ENCODE measurements around the gene PRPF31.

The PRPF31 gene

DNA sequence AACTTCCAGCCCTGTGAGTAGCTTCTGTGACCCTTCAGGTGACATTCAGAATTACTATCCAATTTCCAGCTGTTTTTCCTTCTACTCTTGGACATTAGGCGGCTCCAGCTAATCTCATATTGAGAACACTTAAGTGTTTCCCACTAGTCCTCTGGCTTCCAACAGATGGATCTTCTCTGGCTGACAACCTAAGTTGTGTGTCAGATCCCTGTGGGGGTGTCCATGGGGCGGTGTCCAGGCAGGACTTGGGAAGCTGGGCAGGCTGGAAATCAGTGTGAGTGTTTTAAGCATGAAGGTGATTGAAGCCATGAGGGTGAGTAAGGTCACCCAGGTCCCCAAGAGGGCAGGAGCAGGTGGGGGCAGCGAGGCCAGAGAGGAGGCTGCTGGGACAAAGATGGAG is 32.1 kb downstream of the PRPF31 start:
- DNase-seq (ENCODE audit: low read depth, low spot score) = no peak
- H3K9me3 ChIP-seq (ENCODE audit: insufficient read depth, low read length) = no peaks in the 10 kb centered on the region
- H3K27me3 ChIP-seq (ENCODE audit: insufficient read depth, insufficient read length) = no peaks in the 10 kb centered on the region
- H3K36me3 ChIP-seq (ENCODE audit: insufficient read depth, insufficient read length, low read length) = peaks cover 90% of the 10 kb centered on the region
- no peak overlapping the region for H3K4me3 ChIP-seq (ENCODE audit: insufficient read length, low read depth)
- TF ChIP-seq YY1 (IDR thresholded peaks at IDR 0.05; ENCODE audit: insufficient read depth, insufficient read length) (no peak), ZNF274 (IDR thresholded peaks at IDR 0.05; ENCODE audit: low read depth, low read length) (no peak), SUZ12 (IDR thresholded peaks at IDR 0.05; ENCODE audit: extremely low read depth, insufficient read depth, insufficient read length) (no peak)
- no peaks in the 10 kb centered on the region for H3K4me1 ChIP-seq (ENCODE audit: insufficient read depth, insufficient read length)
- H3K9ac ChIP-seq (ENCODE audit: insufficient read length, low read depth) = no peak overlapping the region

DNA sequence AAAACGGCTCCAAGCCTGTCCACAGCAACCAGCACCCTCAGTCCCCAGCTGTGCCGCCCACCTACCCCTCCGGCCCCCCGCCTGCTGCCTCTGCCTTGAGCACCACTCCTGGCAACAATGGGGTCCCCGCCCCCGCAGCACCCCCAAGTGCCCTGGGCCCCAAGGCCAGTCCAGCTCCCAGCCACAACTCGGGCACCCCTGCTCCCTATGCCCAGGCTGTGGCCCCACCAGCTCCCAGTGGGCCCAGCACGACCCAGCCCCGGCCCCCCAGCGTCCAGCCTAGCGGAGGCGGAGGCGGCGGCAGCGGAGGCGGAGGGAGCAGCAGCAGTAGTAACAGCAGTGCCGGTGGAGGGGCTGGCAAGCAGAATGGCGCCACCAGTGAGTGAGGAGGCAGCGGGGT is 32.6 kb downstream of the PRPF31 start:
- Histone ChIP-seq H3K9ac (ENCODE audit: insufficient read length, low read depth) (no peak overlapping the region), H3K27me3 (ENCODE audit: insufficient read depth, insufficient read length) (no peaks in the 10 kb centered on the region), H3K4me3 (ENCODE audit: insufficient read length, low read depth) (no peak overlapping the region), H3K4me1 (ENCODE audit: insufficient read depth, insufficient read length) (no peaks in the 10 kb centered on the region), H3K36me3 (ENCODE audit: insufficient read depth, insufficient read length, low read length) (peaks cover 90% of the 10 kb centered on the region), H3K9me3 (ENCODE audit: insufficient read depth, low read length) (no peaks in the 10 kb centered on the region)
- no peak for DNase-seq (ENCODE audit: low read depth, low spot score)
- TF ChIP-seq ZNF274 (IDR thresholded peaks at IDR 0.05; ENCODE audit: low read depth, low read length) = no peak
- no peak for TF ChIP-seq YY1 (IDR thresholded peaks at IDR 0.05; ENCODE audit: insufficient read depth, insufficient read length)
- TF ChIP-seq SUZ12 (IDR thresholded peaks at IDR 0.05; ENCODE audit: extremely low read depth, insufficient read depth, insufficient read length) = no peak

- TF ChIP-seq YY1 (IDR thresholded peaks at IDR 0.05; ENCODE audit: insufficient read depth, insufficient read length) = no peak
- no peak for TF ChIP-seq ZNF274 (IDR thresholded peaks at IDR 0.05; ENCODE audit: low read depth, low read length)
- no peak for TF ChIP-seq SUZ12 (IDR thresholded peaks at IDR 0.05; ENCODE audit: extremely low read depth, insufficient read depth, insufficient read length)
- no peak overlapping the region for H3K9ac ChIP-seq (ENCODE audit: insufficient read length, low read depth)
- no peaks in the 10 kb centered on the region for H3K9me3 ChIP-seq (ENCODE audit: insufficient read depth, low read length)
- H3K4me1 ChIP-seq (ENCODE audit: insufficient read depth, insufficient read length) = no peaks in the 10 kb centered on the region
- no peak for DNase-seq (ENCODE audit: low read depth, low spot score)
- no peaks in the 10 kb centered on the region for H3K27me3 ChIP-seq (ENCODE audit: insufficient read depth, insufficient read length)
- H3K36me3 ChIP-seq (ENCODE audit: insufficient read depth, insufficient read length, low read length) = peaks cover 90% of the 10 kb centered on the region
- no peak overlapping the region for H3K4me3 ChIP-seq (ENCODE audit: insufficient read length, low read depth)
Observed at GRCh38 chr19:54149021-54149812, 33.7 kb downstream of the PRPF31 start.

DNA sequence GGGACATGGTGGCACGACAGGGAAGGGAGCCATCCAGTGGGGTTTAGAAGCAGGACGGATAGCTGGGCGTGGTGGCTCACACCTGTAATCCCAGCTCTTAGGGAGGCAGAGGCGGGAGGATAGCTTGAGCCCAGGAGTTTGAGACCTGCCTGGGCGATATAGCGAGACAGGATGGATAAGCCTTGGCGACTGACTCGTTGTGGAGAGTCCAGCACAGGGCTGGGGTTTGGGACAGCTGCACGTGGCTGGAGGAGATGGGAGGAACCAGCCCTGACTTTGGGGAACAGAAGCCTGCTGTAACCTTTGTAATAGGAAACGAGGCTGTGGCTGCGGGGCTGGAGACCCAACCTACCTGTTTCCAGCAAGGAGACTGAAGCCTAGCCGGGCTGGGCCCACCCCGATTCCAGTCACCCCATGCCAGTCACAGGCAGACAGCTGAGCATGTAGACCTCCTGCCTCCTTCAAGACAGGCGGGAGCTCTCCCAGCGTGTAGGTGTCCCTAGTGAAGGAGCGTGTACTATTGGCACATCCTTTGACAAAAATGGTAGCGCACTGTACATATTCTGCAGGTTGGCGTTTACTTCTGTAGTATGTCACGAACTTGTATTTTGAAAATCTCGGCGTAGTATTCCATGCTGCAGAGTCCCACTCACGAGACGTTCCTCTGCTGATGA is 35.9 kb downstream of the PRPF31 start:
- no peaks in the 10 kb centered on the region for H3K4me1 ChIP-seq (ENCODE audit: insufficient read depth, insufficient read length)
- no peak overlapping the region for H3K4me3 ChIP-seq (ENCODE audit: insufficient read length, low read depth)
- TF ChIP-seq SUZ12 (IDR thresholded peaks at IDR 0.05; ENCODE audit: extremely low read depth, insufficient read depth, insufficient read length) = no peak
- TF ChIP-seq ZNF274 (IDR thresholded peaks at IDR 0.05; ENCODE audit: low read depth, low read length) = no peak
- no peak for TF ChIP-seq YY1 (IDR thresholded peaks at IDR 0.05; ENCODE audit: insufficient read depth, insufficient read length)
- H3K9ac ChIP-seq (ENCODE audit: insufficient read length, low read depth) = no peak overlapping the region
- peaks cover 86% of the 10 kb centered on the region for H3K36me3 ChIP-seq (ENCODE audit: insufficient read depth, insufficient read length, low read length)
- no peaks in the 10 kb centered on the region for H3K27me3 ChIP-seq (ENCODE audit: insufficient read depth, insufficient read length)
- no peak for DNase-seq (ENCODE audit: low read depth, low spot score)
- H3K9me3 ChIP-seq (ENCODE audit: insufficient read depth, low read length) = no peaks in the 10 kb centered on the region

- H3K4me3 ChIP-seq (ENCODE audit: insufficient read length, low read depth) = no peak overlapping the region
- H3K36me3 ChIP-seq (ENCODE audit: insufficient read depth, insufficient read length, low read length) = peaks cover 86% of the 10 kb centered on the region
- no peak for DNase-seq (ENCODE audit: low read depth, low spot score)
- no peaks in the 10 kb centered on the region for H3K9me3 ChIP-seq (ENCODE audit: insufficient read depth, low read length)
- no peaks in the 10 kb centered on the region for H3K4me1 ChIP-seq (ENCODE audit: insufficient read depth, insufficient read length)
- no peak overlapping the region for H3K9ac ChIP-seq (ENCODE audit: insufficient read length, low read depth)
- TF ChIP-seq SUZ12 (IDR thresholded peaks at IDR 0.05; ENCODE audit: extremely low read depth, insufficient read depth, insufficient read length) (no peak), ZNF274 (IDR thresholded peaks at IDR 0.05; ENCODE audit: low read depth, low read length) (no peak), YY1 (IDR thresholded peaks at IDR 0.05; ENCODE audit: insufficient read depth, insufficient read length) (no peak)
- H3K27me3 ChIP-seq (ENCODE audit: insufficient read depth, insufficient read length) = no peaks in the 10 kb centered on the region
Observed at GRCh38 chr19:54152267-54152666, 36.7 kb downstream of the PRPF31 start.

DNA sequence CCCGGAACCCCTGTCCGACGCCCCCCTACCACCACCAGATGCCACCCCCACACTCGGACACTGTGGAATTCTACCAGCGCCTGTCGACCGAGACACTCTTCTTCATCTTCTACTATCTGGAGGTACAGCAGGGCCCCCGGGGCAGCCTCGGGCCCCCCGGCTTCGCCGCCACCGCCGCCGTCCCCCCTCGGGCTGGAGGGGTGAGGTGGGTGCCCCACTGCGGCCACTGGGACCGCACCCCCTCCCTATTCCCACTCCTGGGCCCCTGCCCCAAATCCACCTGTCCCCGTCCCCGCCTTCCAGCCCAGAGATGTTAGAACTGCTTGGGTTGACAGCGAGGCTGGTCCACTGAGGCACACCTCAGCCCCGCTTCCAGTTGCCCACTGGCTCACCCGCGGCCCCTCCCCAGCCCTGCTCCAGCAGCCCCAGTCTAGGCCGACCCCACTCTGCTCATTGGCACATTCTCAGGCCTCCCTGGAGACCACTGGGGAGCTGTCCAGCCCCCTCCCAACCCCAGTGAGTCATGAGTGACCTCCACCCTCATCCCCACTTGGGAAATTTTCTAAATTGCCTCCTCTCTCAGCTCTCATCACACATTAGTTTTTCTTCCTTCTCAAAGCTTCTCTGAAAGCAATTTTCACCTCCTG is 37.4 kb downstream of the PRPF31 start:
- Histone ChIP-seq H3K9ac (ENCODE audit: insufficient read length, low read depth) (no peak overlapping the region), H3K36me3 (ENCODE audit: insufficient read depth, insufficient read length, low read length) (peaks cover 83% of the 10 kb centered on the region)
- no peak for TF ChIP-seq SUZ12 (IDR thresholded peaks at IDR 0.05; ENCODE audit: extremely low read depth, insufficient read depth, insufficient read length)
- no peak for TF ChIP-seq ZNF274 (IDR thresholded peaks at IDR 0.05; ENCODE audit: low read depth, low read length)
- TF ChIP-seq YY1 (IDR thresholded peaks at IDR 0.05; ENCODE audit: insufficient read depth, insufficient read length) = no peak

More for the DNA sequence above, 37.4 kb downstream of the PRPF31 start:
- H3K4me3 ChIP-seq (ENCODE audit: insufficient read length, low read depth) = no peak overlapping the region
- DNase-seq (ENCODE audit: low read depth, low spot score) = no peak
- no peaks in the 10 kb centered on the region for H3K9me3 ChIP-seq (ENCODE audit: insufficient read depth, low read length)
- no peaks in the 10 kb centered on the region for H3K4me1 ChIP-seq (ENCODE audit: insufficient read depth, insufficient read length)
- H3K27me3 ChIP-seq (ENCODE audit: insufficient read depth, insufficient read length) = no peaks in the 10 kb centered on the region
